Stimulated activated CD4-positive, alpha-beta T cell treated with anti-CD3 and anti-CD28 coated beads, Interleukin-2, amount 100 ng/mL, for 48 hours (primary cell): ENCODE data around the gene GLIS1.

Experiments
- DNase-seq, 2 donors: peaks; one replicate each; pipeline ENCODE4 v3.0.0-alpha.2; 2020

GLIS1 gene

GRCh38 chr1:53541761-53542550 is 197.0 kb downstream of the GLIS1 start:
- no peak for DNase-seq

- no peak for DNase-seq
These were observed 197.7 kb downstream of the GLIS1 start for GRCh38 chr1:53541263-53541625.

GRCh38 chr1:53540604-53541262 is 198.2 kb downstream of the GLIS1 start:
- DNase-seq: no peak

GRCh38 chr1:53539711-53540603 is 199.0 kb downstream of the GLIS1 start:
- DNase-seq: no peak

- DNase-seq: no peak
These were observed 199.7 kb downstream of the GLIS1 start for GRCh38 chr1:53539226-53539625.

GRCh38 chr1:53536606-53537005 is 202.4 kb downstream of the GLIS1 start:
- DNase-seq: no peak

- DNase-seq: no peak
These were observed 203.1 kb downstream of the GLIS1 start for GRCh38 chr1:53535846-53536245.

- DNase-seq: no peak
These were observed 203.7 kb downstream of the GLIS1 start for GRCh38 chr1:53535226-53535625.

- no peak for DNase-seq
These were observed 206.1 kb downstream of the GLIS1 start for GRCh38 chr1:53532912-53533311.

GRCh38 chr1:53532377-53532776 is 206.6 kb downstream of the GLIS1 start:
- DNase-seq: no peak

GRCh38 chr1:53530550-53530949 is 208.4 kb downstream of the GLIS1 start:
- no peak for DNase-seq

- DNase-seq: no peak
These were observed 209.4 kb downstream of the GLIS1 start for GRCh38 chr1:53529555-53529954.

- no peak for DNase-seq
These were observed 211.6 kb downstream of the GLIS1 start for GRCh38 chr1:53527368-53527767.

GRCh38 chr1:53526451-53527101 is 212.4 kb downstream of the GLIS1 start:
- DNase-seq: no peak

- DNase-seq: no peak
These were observed 213.4 kb downstream of the GLIS1 start for GRCh38 chr1:53525595-53525994.

GRCh38 chr1:53524428-53525375 is 214.3 kb downstream of the GLIS1 start:
- DNase-seq: no peak

- DNase-seq: no peak
These were observed 216.9 kb downstream of the GLIS1 start for GRCh38 chr1:53521924-53522552.

- DNase-seq: no peak
These were observed 218.5 kb downstream of the GLIS1 start for GRCh38 chr1:53520481-53520880.

- DNase-seq: no peak
These were observed 219.5 kb downstream of the GLIS1 start for GRCh38 chr1:53519421-53519820.

- DNase-seq: no peak
These were observed 220.2 kb downstream of the GLIS1 start for GRCh38 chr1:53518775-53519174.

- DNase-seq: no peak
These were observed 221.1 kb downstream of the GLIS1 start for GRCh38 chr1:53517821-53518352.
